DND-41 (cell line): Measurements from ENCODE around the gene THOC5.

Experiments
- EZH2 ChIP-seq: IDR thresholded peaks from 3 replicates; pipeline ENCODE4 v1.6.1; 2012; ENCODE audit warnings: borderline replicate concordance, low read depth, mild to moderate bottlenecking, moderate library complexity, low read length, inconsistent platforms; ENCODE audit not compliant: severe bottlenecking
- TF ChIP-seq, protein P1 (sequence below): IDR thresholded peaks from 2 replicates; pipeline ENCODE4 v1.5.1; 2012; ENCODE audit warnings: borderline replicate concordance, low read length, moderate library complexity, mild to moderate bottlenecking; ENCODE audit not compliant: poor library complexity, severe bottlenecking; ENCODE audit errors: extremely low read depth

DNA sequence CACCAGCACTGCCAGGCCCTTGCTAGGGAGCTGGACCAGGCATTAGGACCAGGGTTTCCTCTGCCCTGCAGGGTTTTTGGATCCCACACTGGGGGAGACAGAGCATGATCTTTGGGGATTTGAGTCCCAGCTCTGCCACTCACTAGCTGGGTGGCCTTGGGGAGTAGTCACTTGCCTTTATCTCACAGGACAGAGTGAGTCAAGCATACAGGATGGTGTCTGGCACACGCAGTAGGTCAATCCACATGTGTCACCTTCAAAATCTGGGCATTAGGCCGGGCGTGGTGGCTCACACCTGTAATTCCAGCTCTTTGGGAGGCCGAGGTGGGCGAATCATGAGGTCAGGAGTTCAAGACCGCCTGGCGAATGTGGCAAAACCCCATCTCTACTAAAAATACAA is 70.8 kb downstream of the THOC5 start:
- TF ChIP-seq, protein P1, sequence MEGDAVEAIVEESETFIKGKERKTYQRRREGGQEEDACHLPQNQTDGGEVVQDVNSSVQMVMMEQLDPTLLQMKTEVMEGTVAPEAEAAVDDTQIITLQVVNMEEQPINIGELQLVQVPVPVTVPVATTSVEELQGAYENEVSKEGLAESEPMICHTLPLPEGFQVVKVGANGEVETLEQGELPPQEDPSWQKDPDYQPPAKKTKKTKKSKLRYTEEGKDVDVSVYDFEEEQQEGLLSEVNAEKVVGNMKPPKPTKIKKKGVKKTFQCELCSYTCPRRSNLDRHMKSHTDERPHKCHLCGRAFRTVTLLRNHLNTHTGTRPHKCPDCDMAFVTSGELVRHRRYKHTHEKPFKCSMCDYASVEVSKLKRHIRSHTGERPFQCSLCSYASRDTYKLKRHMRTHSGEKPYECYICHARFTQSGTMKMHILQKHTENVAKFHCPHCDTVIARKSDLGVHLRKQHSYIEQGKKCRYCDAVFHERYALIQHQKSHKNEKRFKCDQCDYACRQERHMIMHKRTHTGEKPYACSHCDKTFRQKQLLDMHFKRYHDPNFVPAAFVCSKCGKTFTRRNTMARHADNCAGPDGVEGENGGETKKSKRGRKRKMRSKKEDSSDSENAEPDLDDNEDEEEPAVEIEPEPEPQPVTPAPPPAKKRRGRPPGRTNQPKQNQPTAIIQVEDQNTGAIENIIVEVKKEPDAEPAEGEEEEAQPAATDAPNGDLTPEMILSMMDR: no peak
- no peak for TF ChIP-seq EZH2
